ENCODE data around the gene LRRC8D. TPM values are rescaled to one million over a fixed set of nuclear protein-coding genes. Genes with fewer than 3 reads are reported as not detected.

LRRC8D gene
- total RNA-seq, 1 donor from 2014 or later: 1.3 TPM

GRCh38 chr1:89809556-89809955 lies 11.3 kb upstream of the LRRC8D start:
- Histone ChIP-seq H3K36me3 (no peaks in the 10 kb centered on the region), H3K27me3 (no peaks in the 10 kb centered on the region), H3K27ac (no peak overlapping the region), H3K9me3 (no peaks in the 10 kb centered on the region), H3K4me1 (no peaks in the 10 kb centered on the region), H3K4me3 (no peak overlapping the region)
- intact Hi-C loops (cut with DNase I): no loop called here
- TF ChIP-seq CTCF (IDR thresholded peaks at IDR 0.05): no peak
- DNase-seq (ENCODE audit: low spot score in 2 of 2): no peak

- no peak for DNase-seq (ENCODE audit: low spot score in 2 of 2)
- H3K9me3 ChIP-seq: no peaks in the 10 kb centered on the region
- intact Hi-C loops (cut with DNase I): no loop called here
- no peaks in the 10 kb centered on the region for H3K27me3 ChIP-seq
- H3K4me1 ChIP-seq: no peaks in the 10 kb centered on the region
- H3K4me3 ChIP-seq: no peak overlapping the region
- H3K27ac ChIP-seq: no peak overlapping the region
- H3K36me3 ChIP-seq: no peaks in the 10 kb centered on the region
- no peak for TF ChIP-seq CTCF (IDR thresholded peaks at IDR 0.05)
Measured at GRCh38 chr1:89810302-89810701, 10.5 kb upstream of the LRRC8D start.

GRCh38 chr1:89810880-89811279 lies 10.0 kb upstream of the LRRC8D start:
- Histone ChIP-seq H3K4me3 (no peak overlapping the region), H3K9me3 (no peaks in the 10 kb centered on the region), H3K4me1 (no peaks in the 10 kb centered on the region), H3K27me3 (no peaks in the 10 kb centered on the region), H3K27ac (no peak overlapping the region), H3K36me3 (no peaks in the 10 kb centered on the region)
- no peak for DNase-seq (ENCODE audit: low spot score in 2 of 2)
- no peak for TF ChIP-seq CTCF (IDR thresholded peaks at IDR 0.05)
- intact Hi-C loops (cut with DNase I): no loop called here

GRCh38 chr1:89812992-89813391 lies 7.8 kb upstream of the LRRC8D start:
- Histone ChIP-seq H3K4me1 (no peaks in the 10 kb centered on the region), H3K36me3 (no peaks in the 10 kb centered on the region), H3K9me3 (no peaks in the 10 kb centered on the region), H3K4me3 (no peak overlapping the region), H3K27me3 (no peaks in the 10 kb centered on the region), H3K27ac (no peak overlapping the region)
- intact Hi-C loops (cut with DNase I): no loop called here
- no peak for TF ChIP-seq CTCF (IDR thresholded peaks at IDR 0.05)
- DNase-seq (ENCODE audit: low spot score in 2 of 2): no peak

GRCh38 chr1:89815040-89815439 lies 5.8 kb upstream of the LRRC8D start:
- no peak for DNase-seq (ENCODE audit: low spot score in 2 of 2)
- Histone ChIP-seq H3K27ac (no peak overlapping the region), H3K4me1 (no peaks in the 10 kb centered on the region), H3K4me3 (no peak overlapping the region), H3K9me3 (no peaks in the 10 kb centered on the region), H3K27me3 (no peaks in the 10 kb centered on the region), H3K36me3 (no peaks in the 10 kb centered on the region)
- TF ChIP-seq CTCF (IDR thresholded peaks at IDR 0.05): no peak
- intact Hi-C loops (cut with DNase I): no loop called here

- intact Hi-C loops (cut with DNase I): no loop called here
- Histone ChIP-seq H3K9me3 (no peaks in the 10 kb centered on the region), H3K4me1 (no peaks in the 10 kb centered on the region), H3K4me3 (no peak overlapping the region), H3K27me3 (no peaks in the 10 kb centered on the region), H3K27ac (no peak overlapping the region), H3K36me3 (no peaks in the 10 kb centered on the region)
- DNase-seq (ENCODE audit: low spot score in 2 of 2): no peak
- TF ChIP-seq CTCF (IDR thresholded peaks at IDR 0.05): no peak
Measured at GRCh38 chr1:89815611-89816010, 5.2 kb upstream of the LRRC8D start.
